HepG2 (cell line): ENCODE results near the gene SEMA4A. TPM values are rescaled to one million over a fixed set of nuclear protein-coding genes. Genes with fewer than 3 reads are reported as not detected.

Source experiments
- ARNT2 ChIP-seq: sonication (generic); formaldehyde crosslinking; IDR thresholded peaks from 2 replicates; pipeline ENCODE4 v1.8.0; 2022; ENCODE audit warnings: mild to moderate bottlenecking, low read depth, missing genetic modification reagents, moderate library complexity
- BCL3 ChIP-seq: sonication (generic); formaldehyde crosslinking; IDR thresholded peaks from 2 replicates; pipeline ENCODE4 v1.5.1; 2020; ENCODE audit warnings: mild to moderate bottlenecking, missing genetic modification reagents, moderate library complexity
- HMGXB4 ChIP-seq, 2 experiments: sonication (generic) in 1 of 2; formaldehyde crosslinking in 1 of 2; IDR thresholded peaks; 2 replicates each; pipeline versions ENCODE4 v1.4.0 to v1.6.1; 2018 to 2020; ENCODE audit warnings: missing genetic modification reagents in 2 of 2, borderline replicate concordance in 1 of 2, low read depth in 1 of 2, mild to moderate bottlenecking in 1 of 2, missing biosample characterization in 1 of 2
- KLF9 ChIP-seq: IDR thresholded peaks from 2 replicates; pipeline ENCODE4 v1.6.1; 2016; ENCODE audit warnings: low read depth
- MED1 ChIP-seq: sonication (generic); formaldehyde crosslinking; IDR thresholded peaks from 2 replicates; pipeline ENCODE4 v1.4.0; 2020; ENCODE audit warnings: missing genetic modification reagents
- NCOA5 ChIP-seq: sonication (generic); formaldehyde crosslinking; IDR thresholded peaks from 2 replicates; pipeline ENCODE4 v1.4.0; 2020; ENCODE audit warnings: missing genetic modification reagents
- NFAT5 ChIP-seq: sonication (generic); formaldehyde crosslinking; IDR thresholded peaks from 2 replicates; pipeline ENCODE4 v1.4.0; 2020; ENCODE audit warnings: missing genetic modification reagents
- RCOR2 ChIP-seq: IDR thresholded peaks from 2 replicates; pipeline ENCODE4 v1.6.1; 2016; ENCODE audit warnings: missing biosample characterization, missing genetic modification reagents
- RFXAP ChIP-seq: sonication (generic); formaldehyde crosslinking; IDR thresholded peaks from 2 replicates; pipeline ENCODE4 v1.4.0; 2020; ENCODE audit warnings: missing genetic modification reagents, borderline replicate concordance
- SCMH1 ChIP-seq: sonication (generic); formaldehyde crosslinking; IDR thresholded peaks from 2 replicates; pipeline ENCODE4 v1.9.0; 2021; ENCODE audit warnings: missing genetic modification reagents, mild to moderate bottlenecking, borderline replicate concordance
- TAF1 ChIP-seq: sonication (generic); formaldehyde crosslinking; IDR thresholded peaks from 2 replicates; pipeline ENCODE4 v1.4.0; 2020; ENCODE audit warnings: missing genetic modification reagents
- TCF7 ChIP-seq: sonication (generic); IDR thresholded peaks from 2 replicates; pipeline ENCODE4 v1.6.1; 2016; ENCODE audit warnings: antibody characterized with exemption, low read depth
- ZBTB26 ChIP-seq: IDR thresholded peaks from 2 replicates; pipeline ENCODE4 v1.6.1; 2016; ENCODE audit warnings: missing compliant biosample characterization, missing genetic modification reagents, borderline replicate concordance
- ZMAT3 ChIP-seq: sonication (generic); formaldehyde crosslinking; conservative IDR thresholded peaks from 2 replicates; pipeline ENCODE4 v1.7.0; 2021; ENCODE audit warnings: missing genetic modification reagents
- ZMYM2 ChIP-seq: sonication (generic); formaldehyde crosslinking; IDR thresholded peaks from 2 replicates; pipeline ENCODE4 v1.8.0; 2022; ENCODE audit warnings: mild to moderate bottlenecking, missing genetic modification reagents
- ZNF354B ChIP-seq: sonication (generic); formaldehyde crosslinking; IDR thresholded peaks from 2 replicates; pipeline ENCODE4 v1.8.0; 2022; ENCODE audit warnings: mild to moderate bottlenecking, missing genetic modification reagents
- ZNF446 ChIP-seq: sonication (generic); formaldehyde crosslinking; IDR thresholded peaks from 2 replicates; pipeline ENCODE4 v1.5.0; 2020; ENCODE audit warnings: mild to moderate bottlenecking, missing genetic modification reagents
- ZNF598 ChIP-seq: sonication (generic); formaldehyde crosslinking; IDR thresholded peaks from 2 replicates; pipeline ENCODE4 v1.5.1; 2020; ENCODE audit warnings: mild to moderate bottlenecking, missing genetic modification reagents, borderline replicate concordance
- ZNF83 ChIP-seq: sonication (generic); formaldehyde crosslinking; IDR thresholded peaks from 2 replicates; pipeline ENCODE4 v1.4.0; 2020; ENCODE audit warnings: missing genetic modification reagents, mild to moderate bottlenecking, borderline replicate concordance
- polyA plus RNA-seq, 8 experiments: library from polyadenylated mRNA; depleted of rRNA in 3 of 8; stranded (reverse) in 7 of 8; unstranded in 1 of 8; fragments of >200 nt; fragmentation: Illumina TruSeq in 4 of 8; extraction: Trizol in 4 of 8; gene quantifications; 2 replicates each; pipeline versions ENCODE4 v1.2.1 to v1.2.3, GENCODE V29; 2011 to 2016; ENCODE audit warnings: low read depth in 4 of 8, missing spikeins in 1 of 8, mixed read lengths in 1 of 8; ENCODE audit not compliant: insufficient read depth in 1 of 8
- total RNA-seq, 5 experiments: library from RNA; depleted of rRNA; stranded (reverse); fragments of >200 nt; fragmentation: Illumina TruSeq; extraction: Trizol; gene quantifications; 2 replicates each; pipeline ENCODE4 v1.2.3, GENCODE V29; 2016; ENCODE audit warnings: low read depth in 1 of 5

Gene SEMA4A
- total and polyA plus RNA-seq, 2 of the 13 experiments (the other 11 are each of a cell fraction or from before 2014, with no cell fraction given): 0.09 to 0.20 TPM

GRCh38 chr1:156114101-156114918 is 39.1 kb upstream of the SEMA4A start, which contains the start of gene LMNA (continued):
- TF ChIP-seq KLF9 (CRISPR knock-in tag) (no peak; the same call in 1 of the 2 replicates), NCOA5 (CRISPR knock-in tag) (no peak), TAF1 (peak; percentile 79), ZBTB26 (no peak), SCMH1 (CRISPR knock-in tag) (no peak), NFAT5 (CRISPR knock-in tag) (0 out of 2 replicates have a peak, but pooled peaks have one; percentile 36), ZNF354B (no peak), RFXAP (CRISPR knock-in tag) (no peak), ZNF83 (CRISPR knock-in tag) (no peak), ZMYM2 (CRISPR knock-in tag) (no peak), HMGXB4 (CRISPR knock-in tag; IDR thresholded peaks at IDR 0.05; ENCODE audit: borderline replicate concordance in 1 of 2, low read depth in 1 of 2) (peak in 1 of 2 experiments; percentile 47; a peak in 1 of 4 replicates), MED1 (CRISPR knock-in tag) (no peak), ZNF446 (CRISPR knock-in tag) (no peak), ZNF598 (peak; percentile 54; the same call in 1 of the 2 replicates), ARNT2 (CRISPR knock-in tag) (peak; percentile 16; the same call in 1 of the 2 replicates), TCF7 (no peak), BCL3 (CRISPR knock-in tag) (0 out of 2 replicates have a peak, but pooled peaks have one; percentile 79), RCOR2 (CRISPR knock-in tag) (no peak), ZMAT3 (CRISPR knock-in tag) (peak; percentile 60; the same call in 1 of the 2 replicates)
